GM18867 (cell line): ENCODE results near the gene CACNA1C.
"Not testable (repeated sequence)": the region's sequence is repeated elsewhere in the genome, so short reads cannot be mapped to it uniquely, and the experiment has no call there.

ENCODE experiments used
- ATAC-seq: cut with Tn5 transposase; IDR thresholded peaks from one replicate; pipeline ENCODE4 v1.9.1; 2021; ENCODE audit warnings: mild to moderate bottlenecking, moderate library complexity; ENCODE audit not compliant: unreplicated experiment

Gene CACNA1C

GRCh38 chr12:2110127-2110526 lies 57.3 kb downstream of the CACNA1C start:
- no peak for ATAC-seq

DNA sequence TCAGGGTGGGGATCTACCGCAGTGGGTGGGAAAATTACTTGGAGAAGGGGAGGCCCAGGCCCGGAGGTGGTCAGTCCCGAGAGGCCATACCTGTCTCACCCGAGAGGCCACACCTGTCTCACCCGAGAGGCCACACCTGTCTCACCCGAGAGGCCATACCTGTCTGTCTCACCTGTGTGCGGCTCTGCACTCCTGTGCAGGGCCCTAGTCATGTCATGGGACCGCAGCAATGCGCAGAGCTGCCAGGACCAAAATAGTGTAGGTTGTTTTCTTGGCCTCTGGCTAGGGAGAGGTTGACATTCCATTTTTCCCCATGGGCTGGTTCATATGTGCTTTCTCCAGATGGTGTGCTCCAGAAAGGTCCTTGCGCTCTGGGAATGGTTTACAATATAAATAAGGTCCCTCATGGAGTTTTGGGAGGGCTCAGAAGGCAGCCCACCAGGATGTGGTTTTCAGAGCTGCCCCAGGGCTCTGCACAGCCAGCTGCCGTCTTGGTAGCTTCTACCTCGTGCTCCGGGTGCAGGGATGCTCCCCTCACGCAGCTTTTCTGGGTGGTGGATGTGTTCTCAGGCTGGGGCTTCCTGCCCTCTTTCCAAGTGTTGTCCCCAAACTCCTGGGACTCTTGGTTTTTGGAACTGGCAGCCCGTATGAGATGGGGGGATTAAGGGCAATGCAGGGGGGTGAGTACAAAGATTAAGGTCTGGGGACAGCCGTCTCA lies 58.2 kb downstream of the CACNA1C start:
- no peak for ATAC-seq

- no peak for ATAC-seq
These were observed 59.0 kb downstream of the CACNA1C start for GRCh38 chr12:2111826-2112225.

- ATAC-seq: no peak
These were observed 59.6 kb downstream of the CACNA1C start for GRCh38 chr12:2112401-2112800.

DNA sequence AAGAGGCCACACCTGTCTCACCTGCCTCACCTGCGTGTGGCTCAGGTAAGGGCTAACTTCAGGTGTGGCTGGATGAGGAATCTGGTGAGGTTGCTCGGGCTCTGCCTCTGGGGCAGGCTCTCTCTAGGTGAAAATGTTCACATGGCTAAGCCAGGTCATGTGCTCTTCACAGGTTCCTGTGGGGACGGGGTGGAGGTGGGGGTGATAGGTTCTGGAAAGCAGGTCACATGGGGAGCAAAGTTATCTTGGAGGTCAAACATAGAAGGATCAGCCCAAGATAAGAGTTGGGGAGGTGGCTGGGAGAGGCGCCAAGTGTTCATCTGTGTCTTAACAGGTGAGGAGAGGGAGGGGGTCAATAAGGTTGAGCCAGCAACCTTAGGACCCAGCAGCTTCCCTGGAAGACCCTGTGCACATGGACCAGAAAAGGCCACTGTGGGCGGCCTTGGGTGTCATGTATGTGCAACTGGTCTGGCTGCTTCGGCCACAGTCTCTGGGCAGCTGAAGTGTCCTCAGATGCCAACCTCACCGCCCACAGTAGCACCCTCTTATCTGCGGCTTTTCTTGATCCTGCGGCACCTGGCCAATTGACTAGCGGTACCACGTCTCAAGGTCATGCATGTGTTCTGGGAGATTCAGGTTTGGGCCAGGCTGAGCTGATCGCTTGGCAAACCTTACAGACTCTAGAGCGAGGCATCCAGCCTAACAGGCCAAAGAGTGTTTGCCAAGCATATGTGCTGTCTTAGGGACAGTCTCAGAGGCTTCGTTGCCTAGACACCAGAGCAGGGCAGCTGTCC lies 60.5 kb downstream of the CACNA1C start:
- ATAC-seq: no peak

DNA sequence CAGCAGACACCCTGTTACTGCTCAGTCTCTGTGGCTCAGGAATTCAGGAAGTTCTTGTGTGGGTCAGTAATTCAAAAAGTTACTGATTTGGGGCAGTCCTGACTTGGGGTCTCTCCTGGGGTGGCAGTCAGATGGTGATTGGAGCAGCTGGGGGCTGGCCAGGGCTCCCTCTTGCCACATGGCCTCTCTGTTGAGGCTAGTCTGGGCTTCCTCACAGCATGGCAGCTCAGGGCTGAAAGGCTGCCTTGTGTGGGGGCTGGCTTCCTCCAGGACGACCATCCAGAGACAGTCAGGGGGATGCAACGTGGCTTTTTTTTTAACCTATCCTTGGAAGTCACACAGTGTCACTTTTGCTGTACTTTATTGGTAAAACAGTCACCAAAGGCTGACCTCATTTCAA lies 61.3 kb downstream of the CACNA1C start:
- ATAC-seq: no peak

- no peak for ATAC-seq
These were observed 62.5 kb downstream of the CACNA1C start for GRCh38 chr12:2115101-2115845.

DNA sequence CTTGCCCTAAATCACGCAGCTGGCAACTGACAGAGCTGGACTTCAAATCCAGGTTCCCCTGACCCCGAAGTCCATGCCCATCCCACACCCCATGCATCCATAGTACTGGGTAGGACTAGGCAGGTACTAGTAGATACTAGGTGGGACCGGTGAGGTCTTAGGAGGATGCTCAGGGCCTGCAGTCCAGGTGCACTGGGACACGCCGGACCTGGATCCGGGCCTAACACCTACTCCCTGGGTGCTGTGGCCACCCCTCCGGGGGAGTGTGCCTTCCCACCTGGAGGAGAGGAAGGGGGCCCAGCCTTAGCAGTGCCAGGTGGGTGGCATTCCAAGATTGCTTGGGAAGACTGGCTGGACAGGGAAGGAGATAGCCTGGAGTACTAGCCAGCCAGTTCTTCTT lies 64.8 kb downstream of the CACNA1C start:
- ATAC-seq: no peak

- no peak for ATAC-seq
These were observed 65.3 kb downstream of the CACNA1C start for GRCh38 chr12:2118061-2118460.

GRCh38 chr12:2118481-2119255 lies 65.9 kb downstream of the CACNA1C start:
- ATAC-seq: no peak

- ATAC-seq: no peak
These were observed 66.5 kb downstream of the CACNA1C start for GRCh38 chr12:2119266-2119665.

- no peak for ATAC-seq
These were observed 68.4 kb downstream of the CACNA1C start for GRCh38 chr12:2120982-2121758.

- ATAC-seq: no peak
These were observed 71.8 kb downstream of the CACNA1C start for GRCh38 chr12:2124466-2125023.

DNA sequence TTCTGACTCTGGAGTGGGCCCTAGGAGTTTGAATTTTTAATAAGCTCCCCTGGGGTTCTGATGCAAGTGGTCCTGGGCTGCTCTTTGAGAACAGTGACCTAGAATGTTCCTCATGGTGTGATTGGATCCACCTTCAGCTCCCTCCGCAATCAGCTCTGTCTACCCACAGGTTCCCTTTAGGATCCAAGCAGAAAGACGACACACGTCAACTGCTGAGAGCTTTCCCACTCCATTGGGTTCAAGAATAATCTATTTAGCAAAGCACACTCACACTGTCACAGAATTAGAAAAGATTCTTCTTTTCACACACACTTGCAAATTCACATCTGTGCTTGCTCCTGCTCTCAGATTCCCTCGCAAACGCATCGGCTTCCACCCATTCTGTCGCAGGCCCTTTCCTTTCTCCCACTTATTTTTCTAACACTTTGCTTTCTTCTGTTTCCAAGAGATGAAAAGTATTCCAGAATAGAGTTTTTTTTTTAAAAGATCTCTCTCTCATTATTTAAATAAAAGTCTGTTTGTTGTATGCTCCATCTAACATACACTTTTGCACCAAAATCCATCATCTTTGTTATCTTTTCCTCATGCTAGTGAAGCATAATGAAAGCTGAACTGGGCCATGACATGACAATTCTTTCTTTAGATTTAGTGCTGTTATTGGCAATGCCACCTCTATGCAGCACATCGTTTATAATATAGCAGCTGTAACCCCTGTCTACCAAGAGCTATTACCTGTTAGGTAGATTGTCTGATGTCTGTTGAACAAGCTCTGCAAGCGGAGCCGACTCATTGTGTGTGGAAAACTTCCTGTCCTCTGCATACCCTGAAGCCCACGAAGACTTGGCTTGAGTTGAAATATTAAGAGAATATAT lies 73.1 kb downstream of the CACNA1C start:
- ATAC-seq: no peak

DNA sequence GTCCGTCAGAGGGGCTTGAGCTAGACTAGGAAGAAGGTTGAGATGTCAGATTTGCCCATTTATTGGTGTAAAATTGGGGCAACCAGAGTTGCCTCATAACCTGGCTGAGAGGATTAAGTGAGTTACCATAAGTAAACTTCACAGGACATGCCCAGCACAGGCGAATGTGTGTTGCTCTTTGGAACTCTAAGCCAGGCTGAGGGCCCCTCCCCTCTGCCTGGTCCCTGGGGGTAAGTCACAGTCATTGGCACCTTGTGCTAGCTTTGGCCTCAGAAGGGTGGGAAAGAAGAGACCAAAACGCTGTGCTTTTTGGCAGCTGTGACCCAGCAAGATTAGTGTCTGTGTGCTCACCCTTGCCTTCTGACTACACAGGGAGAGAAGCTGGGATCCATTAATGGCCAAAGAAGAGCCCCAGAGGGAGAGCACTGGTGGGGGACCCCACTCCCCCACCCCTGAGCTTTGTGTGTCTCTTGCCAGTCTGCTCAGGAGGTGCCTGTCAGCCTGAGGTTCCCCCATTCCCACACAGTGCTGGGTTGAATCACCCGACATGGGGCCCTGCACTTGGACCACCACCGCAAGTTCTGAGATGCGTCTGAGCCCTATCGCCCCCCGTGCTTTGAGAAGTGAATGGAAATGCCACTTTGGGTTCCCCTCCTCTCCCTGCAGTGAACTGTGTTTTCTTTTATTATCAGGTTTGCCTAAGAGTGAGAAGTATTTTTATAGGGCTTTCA lies 74.1 kb downstream of the CACNA1C start:
- no peak for ATAC-seq

DNA sequence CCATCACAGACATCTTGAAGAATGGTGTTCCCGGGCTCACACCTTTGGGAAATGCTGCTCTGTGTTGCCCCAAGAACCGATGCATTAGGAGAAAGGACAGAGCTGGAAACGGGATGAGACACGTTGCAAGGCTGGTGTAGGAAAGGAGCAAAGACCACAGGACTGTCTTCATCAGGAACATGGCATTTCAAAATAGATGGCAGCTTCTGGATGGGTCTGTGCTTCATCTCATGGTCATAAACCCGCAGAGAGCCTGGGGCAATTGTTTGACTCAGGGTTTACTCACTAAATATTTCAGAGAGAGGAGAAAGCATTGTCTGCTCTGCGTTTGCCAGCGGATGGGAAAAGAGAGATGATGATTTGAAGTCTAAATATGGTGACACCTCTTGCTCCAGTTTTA lies 76.3 kb downstream of the CACNA1C start:
- no peak for ATAC-seq

GRCh38 chr12:2135661-2136418 lies 83.1 kb downstream of the CACNA1C start:
- ATAC-seq: not testable (repeated sequence)
